Panc1 (cell line): ENCODE data around the gene ARF1.

Experiments used
- POLR2AphosphoS5 ChIP-seq: IDR thresholded peaks from 2 replicates; pipeline ENCODE4 v1.6.1; 2012; ENCODE audit warnings: mild to moderate bottlenecking, low read depth, low read length, moderate library complexity
- SIN3A ChIP-seq: IDR thresholded peaks from 2 replicates; pipeline ENCODE4 v1.6.1; 2012; ENCODE audit warnings: low read depth, mild to moderate bottlenecking, low read length, moderate library complexity, borderline replicate concordance; ENCODE audit not compliant: insufficient read depth
- TCF7L2 ChIP-seq: IDR thresholded peaks from 2 replicates; pipeline ENCODE4 v1.6.1; 2011; ENCODE audit warnings: mild to moderate bottlenecking, low read depth, low read length, inconsistent platforms
- TF ChIP-seq, protein P1 (sequence below): fragments of 450-650 bp; IDR thresholded peaks from 2 replicates; pipeline ENCODE4 v1.5.1; 2017; ENCODE audit warnings: mild to moderate bottlenecking
- TF ChIP-seq, protein P2 (sequence below), 2 experiments: IDR thresholded peaks; 2 replicates each; pipeline ENCODE4 v1.6.1; 2011 to 2012; ENCODE audit warnings: low read depth in 2 of 2, control low read depth in 1 of 2, low read length in 1 of 2, mild to moderate bottlenecking in 1 of 2, moderate library complexity in 1 of 2; ENCODE audit not compliant: insufficient read depth in 1 of 2

DNA sequence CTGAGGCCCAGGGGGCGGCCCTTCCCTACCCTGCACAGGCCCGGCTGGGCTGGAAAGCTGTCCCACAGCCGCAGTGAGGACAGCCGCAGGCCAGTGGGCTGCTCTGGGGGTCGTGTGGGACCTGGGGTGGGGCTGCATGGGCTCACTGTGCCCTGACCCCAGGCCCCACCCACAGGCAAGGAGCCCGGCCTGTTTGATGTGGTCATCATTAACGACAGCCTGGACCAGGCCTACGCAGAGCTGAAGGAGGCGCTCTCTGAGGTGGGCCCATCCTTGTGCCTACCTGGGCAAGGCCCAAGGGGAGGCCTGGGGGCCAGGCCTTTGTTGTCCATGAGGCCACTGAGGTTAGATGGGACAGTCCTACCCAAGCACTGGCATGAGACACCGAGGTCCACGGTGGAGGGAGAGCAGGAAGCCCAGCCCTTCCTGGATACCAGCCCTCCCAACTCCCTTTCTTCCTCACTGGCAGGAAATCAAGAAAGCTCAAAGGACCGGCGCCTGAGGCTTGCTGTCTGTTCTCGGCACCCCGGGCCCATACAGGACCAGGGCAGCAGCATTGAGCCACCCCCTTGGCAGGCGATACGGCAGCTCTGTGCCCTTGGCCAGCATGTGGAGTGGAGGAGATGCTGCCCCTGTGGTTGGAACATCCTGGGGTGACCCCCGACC lies 65.8 kb downstream of the ARF1 start:
- TF ChIP-seq, protein P1, sequence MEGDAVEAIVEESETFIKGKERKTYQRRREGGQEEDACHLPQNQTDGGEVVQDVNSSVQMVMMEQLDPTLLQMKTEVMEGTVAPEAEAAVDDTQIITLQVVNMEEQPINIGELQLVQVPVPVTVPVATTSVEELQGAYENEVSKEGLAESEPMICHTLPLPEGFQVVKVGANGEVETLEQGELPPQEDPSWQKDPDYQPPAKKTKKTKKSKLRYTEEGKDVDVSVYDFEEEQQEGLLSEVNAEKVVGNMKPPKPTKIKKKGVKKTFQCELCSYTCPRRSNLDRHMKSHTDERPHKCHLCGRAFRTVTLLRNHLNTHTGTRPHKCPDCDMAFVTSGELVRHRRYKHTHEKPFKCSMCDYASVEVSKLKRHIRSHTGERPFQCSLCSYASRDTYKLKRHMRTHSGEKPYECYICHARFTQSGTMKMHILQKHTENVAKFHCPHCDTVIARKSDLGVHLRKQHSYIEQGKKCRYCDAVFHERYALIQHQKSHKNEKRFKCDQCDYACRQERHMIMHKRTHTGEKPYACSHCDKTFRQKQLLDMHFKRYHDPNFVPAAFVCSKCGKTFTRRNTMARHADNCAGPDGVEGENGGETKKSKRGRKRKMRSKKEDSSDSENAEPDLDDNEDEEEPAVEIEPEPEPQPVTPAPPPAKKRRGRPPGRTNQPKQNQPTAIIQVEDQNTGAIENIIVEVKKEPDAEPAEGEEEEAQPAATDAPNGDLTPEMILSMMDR: no peak
- no peak for TF ChIP-seq POLR2AphosphoS5
- TF ChIP-seq, protein P2, sequence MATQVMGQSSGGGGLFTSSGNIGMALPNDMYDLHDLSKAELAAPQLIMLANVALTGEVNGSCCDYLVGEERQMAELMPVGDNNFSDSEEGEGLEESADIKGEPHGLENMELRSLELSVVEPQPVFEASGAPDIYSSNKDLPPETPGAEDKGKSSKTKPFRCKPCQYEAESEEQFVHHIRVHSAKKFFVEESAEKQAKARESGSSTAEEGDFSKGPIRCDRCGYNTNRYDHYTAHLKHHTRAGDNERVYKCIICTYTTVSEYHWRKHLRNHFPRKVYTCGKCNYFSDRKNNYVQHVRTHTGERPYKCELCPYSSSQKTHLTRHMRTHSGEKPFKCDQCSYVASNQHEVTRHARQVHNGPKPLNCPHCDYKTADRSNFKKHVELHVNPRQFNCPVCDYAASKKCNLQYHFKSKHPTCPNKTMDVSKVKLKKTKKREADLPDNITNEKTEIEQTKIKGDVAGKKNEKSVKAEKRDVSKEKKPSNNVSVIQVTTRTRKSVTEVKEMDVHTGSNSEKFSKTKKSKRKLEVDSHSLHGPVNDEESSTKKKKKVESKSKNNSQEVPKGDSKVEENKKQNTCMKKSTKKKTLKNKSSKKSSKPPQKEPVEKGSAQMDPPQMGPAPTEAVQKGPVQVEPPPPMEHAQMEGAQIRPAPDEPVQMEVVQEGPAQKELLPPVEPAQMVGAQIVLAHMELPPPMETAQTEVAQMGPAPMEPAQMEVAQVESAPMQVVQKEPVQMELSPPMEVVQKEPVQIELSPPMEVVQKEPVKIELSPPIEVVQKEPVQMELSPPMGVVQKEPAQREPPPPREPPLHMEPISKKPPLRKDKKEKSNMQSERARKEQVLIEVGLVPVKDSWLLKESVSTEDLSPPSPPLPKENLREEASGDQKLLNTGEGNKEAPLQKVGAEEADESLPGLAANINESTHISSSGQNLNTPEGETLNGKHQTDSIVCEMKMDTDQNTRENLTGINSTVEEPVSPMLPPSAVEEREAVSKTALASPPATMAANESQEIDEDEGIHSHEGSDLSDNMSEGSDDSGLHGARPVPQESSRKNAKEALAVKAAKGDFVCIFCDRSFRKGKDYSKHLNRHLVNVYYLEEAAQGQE (IDR thresholded peaks at IDR 0.05; ENCODE audit: insufficient read depth in 1 of 2, low read depth in 2 of 2, low read length in 1 of 2): no peak
- peak; percentile 47; the same call in 1 of the 2 replicates for TF ChIP-seq TCF7L2
- no peak for TF ChIP-seq SIN3A
